Skeletal muscle tissue (tissue), 4 donors: ENCODE results near the gene ROR2. TPM values are rescaled to one million over a fixed set of nuclear protein-coding genes. Genes with fewer than 3 reads are reported as not detected.

Experiments
- H3K27ac ChIP-seq: one replicate; pipeline ENCODE4 v1.7.0; 2013; ENCODE audit warnings: mild to moderate bottlenecking, low read depth, low read length, inconsistent platforms
- H3K27me3 ChIP-seq, 3 donors: one replicate each; pipeline ENCODE4 v1.7.0; 2013; ENCODE audit warnings: low read length in 3 of 3; ENCODE audit not compliant: control insufficient read depth in 3 of 3, insufficient read depth in 3 of 3
- H3K36me3 ChIP-seq, 3 donors: one replicate each; pipeline ENCODE4 v1.7.0; 2013; ENCODE audit warnings: low read length in 3 of 3; ENCODE audit not compliant: control insufficient read depth in 3 of 3, insufficient read depth in 3 of 3
- H3K4me1 ChIP-seq, 3 donors: one replicate each; pipeline ENCODE4 v1.7.0; 2013; ENCODE audit warnings: low read length in 3 of 3, mild to moderate bottlenecking in 3 of 3; ENCODE audit not compliant: control insufficient read depth in 3 of 3, insufficient read depth in 3 of 3
- H3K4me3 ChIP-seq, 3 donors: one replicate each; pipeline ENCODE4 v1.7.0; 2013; ENCODE audit warnings: low read length in 3 of 3
- H3K9ac ChIP-seq, 3 donors: one replicate each; pipeline ENCODE4 v1.7.0; 2013; ENCODE audit warnings: low read length in 3 of 3, mild to moderate bottlenecking in 3 of 3, moderate library complexity in 2 of 3, low read depth in 1 of 3
- H3K9me3 ChIP-seq, 3 donors: one replicate each; pipeline ENCODE4 v1.7.0; 2013; ENCODE audit warnings: low read length in 3 of 3; ENCODE audit not compliant: control insufficient read depth in 3 of 3
- total RNA-seq: library from RNA; depleted of rRNA; stranded (reverse); fragments of >200 nt; gene quantifications from one replicate; pipeline ENCODE4 v1.2.3, GENCODE V29; 2014
- donor health status: Osteomylitis.

ROR2 gene
- total RNA-seq, 1 donor from 2014 or later = 4.2 TPM

- Histone ChIP-seq H3K4me3 (no peak overlapping the region), H3K27me3 (peaks cover 0 to 13% (median 3%) of the 10 kb centered on the region in 3 donors), H3K9ac (no peak overlapping the region), H3K4me1 (no peaks in the 10 kb centered on the region), H3K36me3 (no peaks in the 10 kb centered on the region), H3K27ac (no peak overlapping the region), H3K9me3 (no peaks in the 10 kb centered on the region)
Measured at GRCh38 chr9:91724068-91724440, 226.0 kb downstream of the ROR2 start.

- Histone ChIP-seq H3K36me3 (no peaks in the 10 kb centered on the region), H3K4me1 (no peaks in the 10 kb centered on the region), H3K4me3 (no peak overlapping the region), H3K9ac (no peak overlapping the region), H3K9me3 (no peaks in the 10 kb centered on the region), H3K27me3 (peaks cover 0 to 16% (median 3%) of the 10 kb centered on the region in 3 donors), H3K27ac (no peak overlapping the region)
Measured at GRCh38 chr9:91723420-91724067, 226.5 kb downstream of the ROR2 start.

GRCh38 chr9:91720751-91721705 is 229.0 kb downstream of the ROR2 start:
- peaks cover 4 to 22% (median 12%) of the 10 kb centered on the region in 3 donors for H3K27me3 ChIP-seq
- H3K36me3 ChIP-seq = no peaks in the 10 kb centered on the region
- peaks cover 0 to 4% (median 0%) of the 10 kb centered on the region in 3 donors for H3K9me3 ChIP-seq
- no peak overlapping the region for H3K4me3 ChIP-seq
- H3K27ac ChIP-seq = no peak overlapping the region
- H3K9ac ChIP-seq = no peak overlapping the region
- H3K4me1 ChIP-seq = no peaks in the 10 kb centered on the region

GRCh38 chr9:91720313-91720712 is 229.7 kb downstream of the ROR2 start:
- Histone ChIP-seq H3K9ac (no peak overlapping the region), H3K27me3 (peaks cover 5 to 22% (median 16%) of the 10 kb centered on the region in 3 donors), H3K27ac (no peak overlapping the region), H3K36me3 (no peaks in the 10 kb centered on the region), H3K4me3 (no peak overlapping the region), H3K9me3 (peaks cover 0 to 4% (median 0%) of the 10 kb centered on the region in 3 donors), H3K4me1 (no peaks in the 10 kb centered on the region)

GRCh38 chr9:91718071-91718470 is 232.0 kb downstream of the ROR2 start:
- Histone ChIP-seq H3K27me3 (peaks cover 13 to 27% (median 23%) of the 10 kb centered on the region in 3 donors), H3K4me3 (no peak overlapping the region), H3K9me3 (peaks cover 0 to 4% (median 0%) of the 10 kb centered on the region in 3 donors), H3K9ac (no peak overlapping the region), H3K36me3 (no peaks in the 10 kb centered on the region), H3K4me1 (no peaks in the 10 kb centered on the region), H3K27ac (no peak overlapping the region)

GRCh38 chr9:91716815-91717214 is 233.2 kb downstream of the ROR2 start:
- no peaks in the 10 kb centered on the region for H3K36me3 ChIP-seq
- H3K4me1 ChIP-seq = no peaks in the 10 kb centered on the region
- peaks cover 0 to 4% (median 0%) of the 10 kb centered on the region in 3 donors for H3K9me3 ChIP-seq
- no peak overlapping the region for H3K9ac ChIP-seq
- H3K4me3 ChIP-seq = no peak overlapping the region
- H3K27ac ChIP-seq = no peak overlapping the region
- H3K27me3 ChIP-seq = peaks cover 13 to 30% (median 20%) of the 10 kb centered on the region in 3 donors

- Histone ChIP-seq H3K4me1 (no peaks in the 10 kb centered on the region), H3K9ac (no peak overlapping the region), H3K4me3 (no peak overlapping the region), H3K27ac (no peak overlapping the region), H3K27me3 (peaks cover 18 to 35% (median 20%) of the 10 kb centered on the region in 3 donors), H3K36me3 (no peaks in the 10 kb centered on the region), H3K9me3 (peaks cover 0 to 4% (median 0%) of the 10 kb centered on the region in 3 donors)
Measured at GRCh38 chr9:91716239-91716638, 233.8 kb downstream of the ROR2 start.

GRCh38 chr9:91714874-91715615 is 235.0 kb downstream of the ROR2 start:
- no peak overlapping the region for H3K9ac ChIP-seq
- H3K4me3 ChIP-seq = no peak overlapping the region
- no peaks in the 10 kb centered on the region for H3K4me1 ChIP-seq
- H3K9me3 ChIP-seq = peaks cover 0 to 4% (median 0%) of the 10 kb centered on the region in 3 donors
- peaks cover 16 to 41% (median 24%) of the 10 kb centered on the region in 3 donors for H3K27me3 ChIP-seq
- H3K27ac ChIP-seq = no peak overlapping the region
- no peaks in the 10 kb centered on the region for H3K36me3 ChIP-seq

GRCh38 chr9:91714020-91714806 is 235.8 kb downstream of the ROR2 start:
- Histone ChIP-seq H3K9me3 (peaks cover 0 to 4% (median 0%) of the 10 kb centered on the region in 3 donors), H3K9ac (no peak overlapping the region), H3K27me3 (peaks cover 15 to 42% (median 24%) of the 10 kb centered on the region in 3 donors), H3K4me1 (no peaks in the 10 kb centered on the region), H3K4me3 (no peak overlapping the region), H3K36me3 (no peaks in the 10 kb centered on the region), H3K27ac (no peak overlapping the region)
